ENCODE data around the gene MRPL28.

GRCh38 chr16:337437-337836, 32.9 kb downstream of the MRPL28 start:
- no peak for TF ChIP-seq CTCF (IDR thresholded peaks at IDR 0.05)
- no peak for TF ChIP-seq POLR2A (IDR thresholded peaks at IDR 0.05)
